Activated T-helper 1 cell treated with anti-CD3 and anti-CD28 coated beads, Interleukin-12 subunit alpha, Interleukin-12 subunit beta, Interleukin-2, Interleukin-4 antibody, amounts not matched to agents 30 ng/mL and 10 ng/mL and 1 ng/mL, durations not matched to agents 14 hours and 24 hours and 36 hours (primary cell): ENCODE data around the gene SGPP1. TPM values are rescaled to one million over a fixed set of nuclear protein-coding genes. Genes with fewer than 3 reads are reported as not detected.
A peak's percentile ranks its signal among the peaks of the same experiment; 100 is the strongest.
"Not testable (repeated sequence)": the region's sequence is repeated elsewhere in the genome, so short reads cannot be mapped to it uniquely, and the experiment has no call there.

Source experiments
- DNase-seq: peaks from one replicate; pipeline ENCODE4 v3.0.0; 2021; ENCODE audit warnings: low spot score
- H3K27ac Mint-ChIP-seq: one replicate; pipeline ENCODE4 v1.8.0; 2021; ENCODE audit warnings: mild to moderate bottlenecking, mixed read lengths
- H3K27me3 Mint-ChIP-seq: one replicate; pipeline ENCODE4 v1.8.0; 2022; ENCODE audit warnings: mild to moderate bottlenecking, moderate library complexity, mixed read lengths; ENCODE audit not compliant: insufficient read depth
- H3K36me3 Mint-ChIP-seq: one replicate; pipeline ENCODE4 v1.8.0; 2021; ENCODE audit warnings: low read depth, mixed read lengths
- H3K4me1 Mint-ChIP-seq: one replicate; pipeline ENCODE4 v1.8.0; 2021; ENCODE audit warnings: low read depth, mixed read lengths
- H3K4me3 Mint-ChIP-seq: one replicate; pipeline ENCODE4 v1.8.0; 2021; ENCODE audit warnings: mild to moderate bottlenecking, moderate library complexity, mixed read lengths
- H3K9me3 Mint-ChIP-seq: one replicate; pipeline ENCODE4 v1.8.0; 2021; ENCODE audit warnings: mixed read lengths
- intact Hi-C: fragments of 100-400 bp; cut with micrococcal nuclease; formaldehyde crosslinking; loops from one replicate; pipeline ENCODE4 v1.15.1; 2024
- total RNA-seq: library from RNA; stranded (reverse); gene quantifications from 2 replicates; pipeline ENCODE4 v1.2.3, GENCODE V29; 2022

The SGPP1 gene
- total RNA-seq, 1 donor from 2014 or later: 14.7 TPM

GRCh38 chr14:63656194-63656593 is 71.7 kb downstream of the SGPP1 start:
- Mint-ChIP-seq H3K36me3 (peaks cover 4% of the 10 kb centered on the region), H3K4me3 (no peak overlapping the region), H3K27ac (no peak overlapping the region), H3K4me1 (peaks cover 13% of the 10 kb centered on the region), H3K27me3 (no peaks in the 10 kb centered on the region), H3K9me3 (no peaks in the 10 kb centered on the region)
- no peak for DNase-seq
- intact Hi-C loops: no loop called here

- Mint-ChIP-seq H3K27me3 (no peaks in the 10 kb centered on the region), H3K36me3 (peaks cover 8% of the 10 kb centered on the region), H3K27ac (no peak overlapping the region), H3K9me3 (no peaks in the 10 kb centered on the region), H3K4me1 (peaks cover 22% of the 10 kb centered on the region), H3K4me3 (no peak overlapping the region)
- no peak for DNase-seq
- intact Hi-C loops: no loop called here
These were observed 72.9 kb downstream of the SGPP1 start for GRCh38 chr14:63654936-63655335.

DNA sequence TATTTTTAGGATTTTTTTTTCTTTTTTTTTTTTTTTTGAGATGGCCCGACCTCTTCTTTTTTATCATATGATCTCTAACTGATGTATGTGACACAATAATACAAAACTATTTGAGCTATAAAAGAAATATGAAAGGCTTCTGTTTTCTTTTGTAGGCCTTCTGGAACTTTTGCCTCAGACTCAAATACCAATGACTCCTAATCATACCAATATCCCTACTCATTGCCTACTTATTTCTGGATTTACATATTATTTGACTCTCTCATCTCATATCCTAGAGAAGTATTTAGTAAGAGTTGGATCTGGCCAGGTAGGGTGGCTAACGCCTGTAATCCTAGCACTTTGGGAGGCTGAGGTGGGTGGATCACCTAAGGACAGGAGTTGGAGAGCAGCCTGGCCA is 73.5 kb downstream of the SGPP1 start:
- DNase-seq: no peak
- Mint-ChIP-seq H3K27me3 (no peaks in the 10 kb centered on the region), H3K36me3 (peaks cover 7% of the 10 kb centered on the region), H3K9me3 (no peaks in the 10 kb centered on the region), H3K27ac (no peak overlapping the region), H3K4me1 (peaks cover 20% of the 10 kb centered on the region), H3K4me3 (no peak overlapping the region)
- intact Hi-C loops: no loop called here

GRCh38 chr14:63652406-63652805 is 75.5 kb downstream of the SGPP1 start:
- Mint-ChIP-seq H3K27ac (no peak overlapping the region), H3K27me3 (no peaks in the 10 kb centered on the region), H3K4me3 (no peak overlapping the region), H3K4me1 (peaks cover 27% of the 10 kb centered on the region), H3K36me3 (peaks cover 7% of the 10 kb centered on the region), H3K9me3 (no peaks in the 10 kb centered on the region)
- no peak for DNase-seq
- intact Hi-C loops: no loop called here

DNA sequence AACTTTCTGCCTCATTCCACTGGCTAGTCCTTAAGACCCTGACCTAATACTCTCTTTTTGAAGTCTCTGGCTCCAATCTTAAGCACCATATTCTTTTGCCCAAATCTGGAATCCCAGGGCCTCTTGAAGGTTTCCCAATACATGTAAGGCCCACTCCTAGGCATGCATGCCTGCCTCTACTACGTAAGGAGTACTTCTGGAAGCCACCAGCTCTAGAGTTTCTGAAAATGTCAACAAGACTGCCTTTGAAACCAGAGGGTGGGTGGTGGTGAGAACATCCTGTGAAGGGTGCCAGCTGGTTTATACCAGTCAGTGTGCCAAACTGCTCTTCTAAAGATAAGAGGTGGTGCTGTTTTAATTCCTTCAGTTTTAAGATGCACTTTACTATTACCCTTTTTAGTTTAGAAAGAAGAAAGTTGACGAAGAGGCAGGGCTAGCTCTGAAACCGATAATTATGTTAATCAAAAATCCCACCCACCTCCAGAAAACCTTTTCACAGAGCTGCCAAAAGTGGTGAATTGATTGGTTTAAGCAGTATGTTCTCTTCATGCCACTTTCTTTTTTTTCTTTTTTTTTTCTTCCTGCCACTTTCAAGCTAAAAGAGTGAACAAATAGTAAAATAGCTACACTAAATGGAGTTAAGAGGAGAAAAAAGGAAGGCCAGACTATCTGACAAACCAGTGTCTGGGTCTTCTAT is 77.5 kb downstream of the SGPP1 start:
- Mint-ChIP-seq H3K9me3 (no peaks in the 10 kb centered on the region), H3K27me3 (no peaks in the 10 kb centered on the region), H3K4me3 (peak overlapping the region; percentile 22), H3K27ac (peak overlapping the region; percentile 88), H3K36me3 (peaks cover 7% of the 10 kb centered on the region), H3K4me1 (peaks cover 28% of the 10 kb centered on the region)
- DNase-seq: no peak
- intact Hi-C loops: loop anchor here (1.0 kb wide), 1 partner anchor 8 kb away; no protein-coding TSS in a partner anchor

- H3K9me3 Mint-ChIP-seq: no peaks in the 10 kb centered on the region
- H3K36me3 Mint-ChIP-seq: peaks cover 6% of the 10 kb centered on the region
- no peak overlapping the region for H3K27ac Mint-ChIP-seq
- peaks cover 32% of the 10 kb centered on the region for H3K4me1 Mint-ChIP-seq
- no peak for DNase-seq
- no peak overlapping the region for H3K4me3 Mint-ChIP-seq
- intact Hi-C loops: no loop called here
- H3K27me3 Mint-ChIP-seq: no peaks in the 10 kb centered on the region
These were observed 80.0 kb downstream of the SGPP1 start for GRCh38 chr14:63647696-63648410.

GRCh38 chr14:63644741-63645140 is 83.1 kb downstream of the SGPP1 start:
- no peaks in the 10 kb centered on the region for H3K9me3 Mint-ChIP-seq
- H3K27ac Mint-ChIP-seq: no peak overlapping the region
- H3K27me3 Mint-ChIP-seq: no peaks in the 10 kb centered on the region
- intact Hi-C loops: loop anchor here (5.0 kb wide), 1 partner anchor 653 kb away; no protein-coding TSS in a partner anchor
- peaks cover 3% of the 10 kb centered on the region for H3K36me3 Mint-ChIP-seq
- peaks cover 20% of the 10 kb centered on the region for H3K4me1 Mint-ChIP-seq
- H3K4me3 Mint-ChIP-seq: no peak overlapping the region
- DNase-seq: no peak

DNA sequence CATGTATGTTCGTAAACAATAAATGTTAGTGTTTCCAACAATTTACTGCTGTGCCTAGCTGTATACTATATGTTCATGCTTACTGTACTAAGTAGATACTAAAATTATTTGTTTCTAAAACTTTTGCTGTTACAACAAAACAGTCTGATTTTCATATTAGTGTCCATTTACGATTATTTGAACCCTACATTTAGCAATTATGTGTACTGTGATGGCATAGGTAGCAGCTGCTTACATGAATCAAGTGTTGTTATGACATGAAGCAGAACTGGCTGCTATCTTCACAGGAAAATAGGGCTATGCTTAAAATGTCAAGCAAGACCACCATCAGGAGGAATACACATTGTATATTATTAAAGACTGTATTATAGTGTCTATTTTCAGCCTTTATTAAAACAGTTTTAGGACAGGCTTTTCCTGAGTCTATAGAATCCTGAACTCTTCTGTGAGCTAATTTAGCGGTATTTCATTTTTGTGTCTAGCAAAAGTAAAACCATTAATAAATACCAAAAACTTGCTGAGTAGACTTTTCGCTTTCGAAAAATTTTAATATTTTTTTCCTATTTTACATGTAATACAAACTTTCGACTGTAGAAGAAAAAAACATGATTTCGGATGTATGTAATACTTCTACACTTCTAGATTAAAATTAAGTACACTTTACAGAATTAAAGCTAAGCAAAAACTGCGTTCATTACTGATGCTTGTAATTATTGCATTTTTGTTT is 85.0 kb downstream of the SGPP1 start:
- H3K27ac Mint-ChIP-seq: peak overlapping the region; percentile 98
- H3K36me3 Mint-ChIP-seq: peaks cover 12% of the 10 kb centered on the region
- intact Hi-C loops: loop anchor here (1.0 to 5.0 kb wide), 3 partner anchors 7 to 654 kb away; partner anchors contain the start of gene SYNE2
- H3K27me3 Mint-ChIP-seq: no peaks in the 10 kb centered on the region
- peak overlapping the region; percentile 88 for H3K4me3 Mint-ChIP-seq
- H3K9me3 Mint-ChIP-seq: no peaks in the 10 kb centered on the region
- DNase-seq: no peak
- H3K4me1 Mint-ChIP-seq: peaks cover 27% of the 10 kb centered on the region

- peaks cover under 1% of the 10 kb centered on the region for H3K9me3 Mint-ChIP-seq
- peak; percentile 80 for DNase-seq
- H3K4me3 Mint-ChIP-seq: peak overlapping the region; percentile 88
- intact Hi-C loops: loop anchor here (1.0 to 5.0 kb wide), 3 partner anchors 8 to 655 kb away; partner anchors contain the start of gene SYNE2
- H3K4me1 Mint-ChIP-seq: peaks cover 22% of the 10 kb centered on the region
- peaks cover 16% of the 10 kb centered on the region for H3K36me3 Mint-ChIP-seq
- H3K27ac Mint-ChIP-seq: peak overlapping the region; percentile 98
- no peaks in the 10 kb centered on the region for H3K27me3 Mint-ChIP-seq
These were observed 85.6 kb downstream of the SGPP1 start for GRCh38 chr14:63642229-63642611.

DNA sequence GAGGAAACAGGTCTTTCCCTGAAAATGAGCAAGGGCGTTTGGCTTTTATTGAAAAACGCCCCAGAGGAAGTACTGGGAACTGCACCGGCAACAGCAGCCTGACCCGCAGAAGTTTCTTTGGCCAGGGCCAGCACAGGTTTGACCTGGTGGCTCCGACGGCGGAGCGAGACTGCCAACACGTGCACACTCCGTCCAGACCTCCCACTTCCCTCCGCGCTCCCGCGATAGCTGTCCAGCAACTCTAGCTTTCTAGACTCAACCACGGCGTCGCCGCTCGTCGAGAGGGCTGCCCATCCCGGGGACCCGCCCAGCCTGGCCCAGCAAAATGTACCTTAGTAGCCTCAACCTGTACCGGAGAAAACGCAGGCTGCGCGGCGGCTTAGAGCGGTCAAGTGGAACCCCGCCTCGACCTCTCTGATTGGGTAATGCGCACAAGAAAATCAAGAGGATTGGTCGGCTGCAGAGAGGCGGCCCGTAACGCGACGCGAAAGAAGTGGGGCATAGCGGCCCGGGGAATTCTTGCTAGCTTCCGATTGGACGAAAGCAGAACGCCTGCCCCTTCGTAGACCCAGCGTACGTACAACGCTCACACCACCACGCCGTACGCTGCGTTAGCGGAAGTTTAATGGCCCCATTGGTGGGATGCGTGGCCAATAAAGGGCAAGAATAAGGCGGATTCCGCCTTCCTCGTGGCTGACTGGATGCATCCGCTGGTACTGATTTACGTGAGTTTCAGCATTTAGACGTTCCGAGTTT is 86.2 kb downstream of the SGPP1 start, which contains the start of gene WDR89:
WDR89 (minus strand) TSS at position 399 of the 756 bp plus-strand sequence. CDS start 41,929 bp downstream, outside the sequence.
- Mint-ChIP-seq H3K4me1 (peaks cover 27% of the 10 kb centered on the region), H3K27me3 (no peaks in the 10 kb centered on the region), H3K9me3 (peaks cover 6% of the 10 kb centered on the region), H3K4me3 (peak within 1 kb of the TSS; percentile 88), H3K27ac (peak within 1 kb of the TSS; percentile 98), H3K36me3 (peaks cover 21% of the 10 kb centered on the region)
- intact Hi-C loops: loop anchor here (1.0 to 5.0 kb wide), 10 partner anchors 9 to 867 kb away; partner anchors contain the start of genes MTHFD1, PPP2R5E, SGPP1 and SYNE2
- peak; percentile 97 for DNase-seq

DNA sequence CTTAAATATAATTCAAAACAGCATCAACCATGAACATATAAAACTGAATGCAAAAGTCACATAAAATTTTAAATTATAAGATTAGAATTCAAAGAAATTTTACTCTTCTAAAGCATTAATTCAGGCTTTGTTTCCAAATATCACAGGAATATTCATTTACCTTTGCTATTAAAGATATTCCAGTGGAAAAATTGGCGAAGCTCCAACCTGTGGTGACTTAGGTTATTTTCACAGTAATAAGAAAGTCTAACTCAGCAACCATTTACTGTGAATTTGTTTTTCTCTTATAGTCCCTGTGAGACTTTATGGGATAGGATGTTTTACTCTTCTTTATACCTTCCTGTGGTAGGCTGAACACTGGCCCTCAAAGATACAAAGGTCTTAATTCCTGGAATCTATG is 89.4 kb downstream of the SGPP1 start:
- H3K4me1 Mint-ChIP-seq: peaks cover 34% of the 10 kb centered on the region
- peak overlapping the region; percentile 67 for H3K27ac Mint-ChIP-seq
- H3K36me3 Mint-ChIP-seq: peaks cover 42% of the 10 kb centered on the region

DNA sequence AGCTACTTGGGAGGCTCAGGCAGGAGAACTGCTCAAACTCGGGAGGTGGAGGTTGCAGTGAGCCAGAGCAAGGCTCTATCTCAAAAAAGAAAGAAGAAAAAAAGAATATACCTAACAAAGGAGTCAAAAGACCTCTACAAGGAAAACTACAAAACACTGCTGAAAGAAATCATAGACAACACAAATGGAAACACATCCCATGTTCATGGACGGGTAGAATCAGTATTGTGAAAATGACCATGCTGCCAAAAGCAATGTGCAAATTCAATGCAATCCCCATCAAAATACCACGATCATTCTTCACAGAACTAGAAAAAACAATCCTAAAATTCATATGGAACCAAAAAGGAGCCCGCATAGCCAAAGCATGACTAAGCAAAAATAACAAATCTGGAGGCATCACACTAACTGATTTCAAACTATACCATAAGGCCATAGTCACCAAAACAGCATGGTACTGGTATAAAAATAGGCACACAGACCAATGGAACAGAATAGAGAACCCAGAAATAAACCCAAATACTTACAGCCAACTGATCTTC is 91.7 kb downstream of the SGPP1 start:
- peaks cover 25% of the 10 kb centered on the region for H3K9me3 Mint-ChIP-seq
- H3K27ac Mint-ChIP-seq, H3K4me3 Mint-ChIP-seq, DNase-seq, H3K27me3 Mint-ChIP-seq, intact Hi-C loops: not testable (repeated sequence)
- peaks cover 35% of the 10 kb centered on the region for H3K4me1 Mint-ChIP-seq
- peaks cover 42% of the 10 kb centered on the region for H3K36me3 Mint-ChIP-seq

More for the DNA sequence above, 89.4 kb downstream of the SGPP1 start:
- Mint-ChIP-seq H3K4me3 (peak overlapping the region; percentile 77), H3K27me3 (no peaks in the 10 kb centered on the region), H3K9me3 (peaks cover 25% of the 10 kb centered on the region)
- DNase-seq: no peak
- intact Hi-C loops: no loop called here
